B cell (primary cell): Measurements from ENCODE around the gene MID2. TPM values are rescaled to one million over a fixed set of nuclear protein-coding genes. Genes with fewer than 3 reads are reported as not detected.

Experiments used
- ATAC-seq: fragments of 200-7000 bp; cut with Tn5 transposase; one replicate; pipeline ENCODE4 v1.10.0; 2021; ENCODE audit warnings: low read depth, mild to moderate bottlenecking, moderate number of reproducible peaks, moderate library complexity
- CTCF ChIA-PET: fragments of 350-600 bp; sonication (Branson Sonifier 250); formaldehyde crosslinking; loops from one replicate; lab custom pipeline; 2021; ENCODE audit warnings: antibody characterized with exemption, inconsistent platforms; lab: Charles Lee
- POLR2A ChIA-PET: fragments of 350-600 bp; sonication (Branson Sonifier 250); formaldehyde crosslinking; loops from one replicate; lab custom pipeline; 2021; ENCODE audit warnings: antibody characterized with exemption; lab: Charles Lee
- DNase-seq: peaks from one replicate; pipeline ENCODE4 v3.0.0; 2013
- H2AFZ ChIP-seq: 2 replicates; pipeline ENCODE4 v1.6.1; 2012; ENCODE audit warnings: mild to moderate bottlenecking, low read depth, low read length; ENCODE audit not compliant: insufficient read depth, poor library complexity, severe bottlenecking
- H3K27ac ChIP-seq, 2 donors: 1 replicate in 1 of 2; 2 replicates in 1 of 2; pipeline ENCODE4 v1.5.1; 2012 to 2013; ENCODE audit warnings: low read length in 2 of 2, mild to moderate bottlenecking in 2 of 2, moderate library complexity in 1 of 2
- H3K27me3 ChIP-seq, 4 experiments: fragments of 200-600 bp in 1 of 4; sonication (generic) in 1 of 4; replicated peaks in 1 of 4; 1 replicate in 2 of 4; 2 replicates in 2 of 4; pipeline versions ENCODE4 v1.6.1 to v1.7.0; 2013 to 2016; ENCODE audit warnings: low read length in 3 of 4, mild to moderate bottlenecking in 2 of 4, mixed read lengths in 1 of 4, moderate library complexity in 1 of 4; ENCODE audit not compliant: insufficient read depth in 4 of 4, control insufficient read depth in 3 of 4; ENCODE audit errors: control extremely low read depth in 1 of 4
- H3K36me3 ChIP-seq, 2 experiments: replicated peaks in 1 of 2; 1 replicate in 1 of 2; 2 replicates in 1 of 2; pipeline versions ENCODE4 v1.6.1 to v1.7.1; 2013; ENCODE audit warnings: low read length in 1 of 2; ENCODE audit not compliant: insufficient read depth in 2 of 2, control insufficient read depth in 1 of 2; ENCODE audit errors: control extremely low read depth in 1 of 2, extremely low read depth in 1 of 2
- H3K4me1 ChIP-seq, 2 donors: fragments of 200-600 bp in 1 of 2; sonication (generic) in 1 of 2; 1 replicate in 1 of 2; 2 replicates in 1 of 2; pipeline versions ENCODE4 v1.5.1 to v1.6.1; 2013 to 2017; ENCODE audit warnings: low read length in 2 of 2; ENCODE audit not compliant: control insufficient read depth in 2 of 2, insufficient read depth in 2 of 2
- H3K4me2 ChIP-seq: replicated peaks from 2 replicates; pipeline ENCODE3; 2012; ENCODE audit warnings: mild to moderate bottlenecking, low read depth, low read length; ENCODE audit not compliant: poor library complexity, severe bottlenecking
- H3K4me3 ChIP-seq, 5 experiments: fragments of 200-600 bp in 1 of 5; sonication (generic) in 1 of 5; 1 replicate in 3 of 5; 2 replicates in 2 of 5; pipeline versions ENCODE4 v1.5.1 to v1.7.0; 2011 to 2016; ENCODE audit warnings: low read length in 4 of 5, mild to moderate bottlenecking in 4 of 5, low read depth in 2 of 5, control low read depth in 1 of 5, moderate library complexity in 1 of 5; ENCODE audit not compliant: insufficient read depth in 1 of 5; ENCODE audit errors: control extremely low read depth in 1 of 5, extremely low read depth in 1 of 5
- H3K79me2 ChIP-seq: fragments of 200-600 bp; sonication (generic); one replicate; pipeline ENCODE4 v1.6.0; 2016; ENCODE audit warnings: low read length; ENCODE audit not compliant: control insufficient read depth, insufficient read depth
- H3K9ac ChIP-seq: fragments of 200-600 bp; sonication (generic); 2 replicates; pipeline ENCODE4 v1.6.1; 2017; ENCODE audit warnings: mild to moderate bottlenecking, low read length, moderate library complexity
- H3K9me3 ChIP-seq, 3 donors: one replicate each; pipeline versions ENCODE4 v1.6.1 to v1.7.1; 2013; ENCODE audit warnings: low read length in 2 of 3; ENCODE audit not compliant: control insufficient read depth in 2 of 3, insufficient read depth in 1 of 3; ENCODE audit errors: control extremely low read depth in 1 of 3
- H4K20me1 ChIP-seq: 2 replicates; pipeline ENCODE4 v1.6.0; 2012; ENCODE audit warnings: mild to moderate bottlenecking, low read length; ENCODE audit not compliant: insufficient read depth, control insufficient read depth, poor library complexity, severe bottlenecking
- H3K27ac Mint-ChIP-seq: one replicate; pipeline ENCODE4 v1.8.0; 2021; ENCODE audit warnings: mixed read lengths
- H3K27me3 Mint-ChIP-seq: one replicate; pipeline ENCODE4 v1.8.0; 2021; ENCODE audit warnings: mixed read lengths
- H3K4me1 Mint-ChIP-seq: one replicate; pipeline ENCODE4 v1.8.0; 2021; ENCODE audit warnings: mixed read lengths
- H3K4me3 Mint-ChIP-seq: one replicate; pipeline ENCODE4 v1.8.0; 2021; ENCODE audit warnings: mixed read lengths
- H3K9me3 Mint-ChIP-seq: one replicate; pipeline ENCODE4 v1.8.0; 2022; ENCODE audit warnings: mixed read lengths; ENCODE audit not compliant: insufficient read depth
- CTCF ChIP-seq: fragments of 200-600 bp; IDR thresholded peaks from one replicate; pipeline ENCODE4 v1.8.0; 2022; ENCODE audit warnings: antibody characterized with exemption, mild to moderate bottlenecking
- EZH2 ChIP-seq: IDR thresholded peaks from 2 replicates; pipeline ENCODE4 v1.6.1; 2012; ENCODE audit warnings: borderline replicate concordance, low read depth, mild to moderate bottlenecking, moderate library complexity, low read length; ENCODE audit not compliant: insufficient read depth, poor library complexity, severe bottlenecking
- WGBS: methylation state at CpG from one replicate; pipeline ENCODE4 v1.1.5; 2013; ENCODE audit warnings: missing lambda C conversion rate; ENCODE audit not compliant: insufficient coverage; 5-methylcytosine and 5-hydroxymethylcytosine counted together
- intact Hi-C: fragments of 100-400 bp; cut with micrococcal nuclease; formaldehyde crosslinking; loops from one replicate; pipeline ENCODE4 v1.10.0; 2022
- polyA plus RNA-seq: library from polyadenylated mRNA; depleted of rRNA; stranded (reverse); fragments of >200 nt; gene quantifications from 2 replicates; pipeline ENCODE4 v1.2.3, GENCODE V29; 2012
- total RNA-seq, 2 donors: library from RNA; stranded (reverse); fragments of 120-200 nt in 1 of 2; gene quantifications; 1 replicate in 1 of 2; 2 replicates in 1 of 2; pipeline versions ENCODE4 v1.2.3 to v1.2.4, GENCODE V29; 2013 to 2022

The MID2 gene
- total and polyA plus RNA-seq, 2 donors (not counting 1 experiment from before 2014, with no cell fraction given): 1.7 to 5.8 TPM

DNA sequence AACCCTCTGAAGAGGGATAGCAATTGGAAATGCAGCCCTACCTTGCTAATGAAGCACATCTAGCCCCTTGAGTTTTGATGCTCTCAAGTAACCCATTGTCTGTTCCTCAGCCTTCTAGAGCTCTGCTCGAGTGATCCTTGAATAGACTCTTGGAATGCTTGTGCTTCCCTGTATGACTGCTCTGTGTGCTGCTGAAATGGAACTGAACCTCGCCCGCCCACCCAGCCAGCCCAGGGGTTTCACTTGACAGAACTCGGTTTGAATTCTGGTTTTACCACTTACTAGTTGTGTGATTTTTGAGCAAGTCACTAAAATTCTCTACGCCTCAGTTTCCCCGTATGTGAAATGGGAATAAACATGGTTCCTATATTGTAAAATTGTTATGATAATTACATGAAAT is 77.1 kb downstream of the MID2 start:
- no peaks in the 10 kb centered on the region for H4K20me1 ChIP-seq
- H2AFZ ChIP-seq: no peak overlapping the region
- DNase-seq (no peak), ATAC-seq (no peak)
- WGBS: no CpG with 5 or more reads among the region's 6 CpGs
- H3K79me2 ChIP-seq: no peaks in the 10 kb centered on the region
- H3K4me3 ChIP-seq: no peak overlapping the region
- H3K36me3 ChIP-seq: no peaks in the 10 kb centered on the region
- H3K9me3 ChIP-seq: no peaks in the 10 kb centered on the region
- Mint-ChIP-seq H3K27me3 (peaks cover 16% of the 10 kb centered on the region), H3K9me3 (no peaks in the 10 kb centered on the region), H3K4me1 (no peaks in the 10 kb centered on the region), H3K27ac (no peak overlapping the region), H3K4me3 (no peak overlapping the region)
- H3K4me1 ChIP-seq: no peaks in the 10 kb centered on the region
- no peak overlapping the region for H3K4me2 ChIP-seq
- H3K27ac ChIP-seq: no peak overlapping the region
- intact Hi-C loops: no loop called here
- CTCF ChIA-PET: no interaction called here
- POLR2A ChIA-PET: no interaction called here
- no peak overlapping the region for H3K9ac ChIP-seq
- TF ChIP-seq EZH2 (no peak), CTCF (no peak)
- H3K27me3 ChIP-seq: no peaks in the 10 kb centered on the region

DNA sequence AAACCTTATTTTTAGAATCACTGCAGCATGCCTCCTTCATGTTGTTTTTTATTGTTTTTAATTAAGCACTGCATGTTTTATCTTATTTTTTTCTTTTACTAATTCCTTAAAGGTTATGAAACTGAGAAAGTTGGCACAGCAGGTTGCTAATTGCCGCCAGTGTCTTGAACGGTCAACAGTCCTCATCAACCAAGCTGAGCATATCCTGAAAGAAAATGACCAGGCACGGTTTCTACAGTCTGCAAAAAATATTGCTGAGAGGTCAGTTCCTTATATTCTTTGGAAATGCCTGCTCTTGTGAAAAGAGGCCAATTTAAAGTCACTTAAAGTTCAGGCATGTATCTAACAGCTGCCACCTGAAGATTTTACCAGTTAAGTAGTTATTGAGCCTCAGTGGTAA is 79.7 kb downstream of the MID2 start:
- no peak for ATAC-seq
- CTCF ChIA-PET: no interaction called here
- no peaks in the 10 kb centered on the region for H3K4me1 ChIP-seq

More for the DNA sequence above, 79.7 kb downstream of the MID2 start:
- Mint-ChIP-seq H3K9me3 (no peaks in the 10 kb centered on the region), H3K27me3 (peaks cover 15% of the 10 kb centered on the region), H3K27ac (no peak overlapping the region), H3K4me3 (no peak overlapping the region), H3K4me1 (no peaks in the 10 kb centered on the region)
- Histone ChIP-seq H3K79me2 (no peaks in the 10 kb centered on the region), H2AFZ (no peak overlapping the region), H4K20me1 (no peaks in the 10 kb centered on the region), H3K27ac (no peak overlapping the region), H3K4me3 (no peak overlapping the region), H3K27me3 (no peaks in the 10 kb centered on the region), H3K9ac (no peak overlapping the region), H3K9me3 (no peaks in the 10 kb centered on the region), H3K36me3 (no peaks in the 10 kb centered on the region), H3K4me2 (no peak overlapping the region)
- POLR2A ChIA-PET: no interaction called here
- intact Hi-C loops: no loop called here
- TF ChIP-seq EZH2 (no peak), CTCF (no peak)
- DNase-seq: no peak
- no CpG with 5 or more reads among the region's 3 CpGs for WGBS
